ENCODE data around the gene EDC4.

Gene EDC4

GRCh38 chr16:67926181-67926750 lies 53.4 kb downstream of the EDC4 start:
- Histone ChIP-seq H3K4me1 (ENCODE audit: insufficient read depth, poor library complexity, severe bottlenecking) (peaks cover 4% of the 10 kb centered on the region), H3K9me3 (ENCODE audit: severe bottlenecking) (no peaks in the 10 kb centered on the region), H3K27me3 (ENCODE audit: insufficient read depth, poor library complexity, severe bottlenecking) (no peaks in the 10 kb centered on the region), H3K27ac (ENCODE audit: poor library complexity, severe bottlenecking) (peak overlapping the region; percentile 23), H3K4me3 (ENCODE audit: severe bottlenecking) (no peak overlapping the region), H3K36me3 (ENCODE audit: low read depth) (peaks cover 24% of the 10 kb centered on the region)
- peak; percentile 66 for ATAC-seq (ENCODE audit: low read depth)
- no peak for TF ChIP-seq CTCF (IDR thresholded peaks at IDR 0.05; ENCODE audit: poor library complexity, severe bottlenecking)
- DNase-seq (ENCODE audit: low spot score): peak; percentile 76

GRCh38 chr16:67927131-67927941 lies 54.5 kb downstream of the EDC4 start:
- H3K4me3 ChIP-seq (ENCODE audit: severe bottlenecking): no peak overlapping the region
- DNase-seq (ENCODE audit: low spot score) (no peak), ATAC-seq (ENCODE audit: low read depth) (no peak)
- no peak for TF ChIP-seq CTCF (IDR thresholded peaks at IDR 0.05; ENCODE audit: poor library complexity, severe bottlenecking)
- no peaks in the 10 kb centered on the region for H3K9me3 ChIP-seq (ENCODE audit: severe bottlenecking)
- peaks cover 4% of the 10 kb centered on the region for H3K4me1 ChIP-seq (ENCODE audit: insufficient read depth, poor library complexity, severe bottlenecking)
- peaks cover 24% of the 10 kb centered on the region for H3K36me3 ChIP-seq (ENCODE audit: low read depth)
- no peak overlapping the region for H3K27ac ChIP-seq (ENCODE audit: poor library complexity, severe bottlenecking)
- H3K27me3 ChIP-seq (ENCODE audit: insufficient read depth, poor library complexity, severe bottlenecking): no peaks in the 10 kb centered on the region

- Histone ChIP-seq H3K27me3 (ENCODE audit: insufficient read depth, poor library complexity, severe bottlenecking) (no peaks in the 10 kb centered on the region), H3K4me3 (ENCODE audit: severe bottlenecking) (no peak overlapping the region), H3K36me3 (ENCODE audit: low read depth) (peaks cover 24% of the 10 kb centered on the region), H3K4me1 (ENCODE audit: insufficient read depth, poor library complexity, severe bottlenecking) (peaks cover 4% of the 10 kb centered on the region), H3K9me3 (ENCODE audit: severe bottlenecking) (no peaks in the 10 kb centered on the region), H3K27ac (ENCODE audit: poor library complexity, severe bottlenecking) (no peak overlapping the region)
- TF ChIP-seq CTCF (IDR thresholded peaks at IDR 0.05; ENCODE audit: poor library complexity, severe bottlenecking): no peak
- ATAC-seq (ENCODE audit: low read depth) (no peak), DNase-seq (ENCODE audit: low spot score) (no peak)
Observed at GRCh38 chr16:67928147-67928546, 55.3 kb downstream of the EDC4 start.

GRCh38 chr16:67928561-67929364 lies 55.9 kb downstream of the EDC4 start:
- Histone ChIP-seq H3K4me3 (ENCODE audit: severe bottlenecking) (no peak overlapping the region), H3K27ac (ENCODE audit: poor library complexity, severe bottlenecking) (no peak overlapping the region), H3K36me3 (ENCODE audit: low read depth) (peaks cover 24% of the 10 kb centered on the region), H3K27me3 (ENCODE audit: insufficient read depth, poor library complexity, severe bottlenecking) (no peaks in the 10 kb centered on the region), H3K4me1 (ENCODE audit: insufficient read depth, poor library complexity, severe bottlenecking) (peaks cover 4% of the 10 kb centered on the region), H3K9me3 (ENCODE audit: severe bottlenecking) (no peaks in the 10 kb centered on the region)
- ATAC-seq (ENCODE audit: low read depth): peak; percentile 67
- peak; percentile 73 for DNase-seq (ENCODE audit: low spot score)
- peak; percentile 93 for TF ChIP-seq CTCF (IDR thresholded peaks at IDR 0.05; ENCODE audit: poor library complexity, severe bottlenecking)

All from RWPE2 (cell line).